Ovary (tissue), 9 donors: ENCODE measurements around the gene SUMF1. TPM values are rescaled to one million over a fixed set of nuclear protein-coding genes. Genes with fewer than 3 reads are reported as not detected.

Experiments
- DNase-seq, 5 donors: peaks; one replicate each; pipeline ENCODE4 v3.0.0-alpha.2; 2019 to 2020
- H3K27ac ChIP-seq, 2 donors: fragments of 200-600 bp; one replicate each; pipeline versions ENCODE4 v1.5.1 to v1.8.0; 2019 to 2022
- H3K27me3 ChIP-seq: fragments of 200-600 bp; one replicate; pipeline ENCODE4 v1.8.0; 2022
- H3K36me3 ChIP-seq: fragments of 200-600 bp; sonication (generic); one replicate; pipeline ENCODE4 v1.5.1; 2019
- H3K4me1 ChIP-seq: one replicate; pipeline ENCODE4 v1.8.1; 2013; ENCODE audit warnings: mild to moderate bottlenecking, moderate library complexity; ENCODE audit not compliant: insufficient read depth
- H3K4me3 ChIP-seq: fragments of 200-600 bp; sonication (generic); one replicate; pipeline ENCODE4 v1.5.1; 2017
- H3K9me3 ChIP-seq, 2 donors: fragments of 200-600 bp in 1 of 2; sonication (generic) in 1 of 2; one replicate each; pipeline versions ENCODE4 v1.5.1 to v1.8.1; 2013 to 2019; ENCODE audit warnings: mild to moderate bottlenecking in 1 of 2, moderate library complexity in 1 of 2
- EP300 ChIP-seq: sonication (generic); formaldehyde crosslinking; IDR thresholded peaks from one replicate; pipeline ENCODE4 v1.6.1; 2017; ENCODE audit warnings: antibody characterized with exemption
- POLR2A ChIP-seq: fragments of 450-650 bp; IDR thresholded peaks from one replicate; pipeline ENCODE4 v1.6.1; 2017; ENCODE audit warnings: antibody characterized with exemption, mild to moderate bottlenecking, moderate library complexity
- WGBS, 3 donors: extraction: QIAGEN DNeasy Blood & Tissue Kit in 1 of 3; methylation state at CpG; one replicate each; pipeline versions ENCODE4 v1.1.5 to v1.1.7; 2013 to 2017; 5-methylcytosine and 5-hydroxymethylcytosine counted together
- intact Hi-C, 4 donors: fragments of 100-400 bp; cut with DNase I; formaldehyde crosslinking; loops; one replicate each; pipeline versions ENCODE4 v1.11.0 to v1.15.1; 2022 to 2023
- polyA plus RNA-seq, 2 donors: library from polyadenylated mRNA; stranded (reverse); fragments of 200-250 nt in 1 of 2; fragments of 350-450 nt in 1 of 2; fragmentation: Illumina TruSeq in 1 of 2; extraction: RNeasy Lipid Tissue Mini Kit (QIAGEN cat#74804) in 1 of 2; gene quantifications; one replicate each; pipeline ENCODE4 v1.2.3, GENCODE V29; 2013 to 2014
- total RNA-seq, 7 donors: library from RNA; depleted of rRNA in 2 of 7; stranded (reverse); fragments of >200 nt in 2 of 7; fragmentation: NEBNext Ultra II Directional in 3 of 7; extraction: Animal tissue kit (Norgen Biotek cat#: 25700) in 3 of 7; gene quantifications; one replicate each; pipeline versions ENCODE4 v1.1.0 to v1.2.4, GENCODE V29; 2016 to 2023
- TF ChIP-seq, protein P1 (sequence below), 3 donors: fragments of 450-650 bp in 2 of 3; fragments of 200-600 bp in 1 of 3; IDR thresholded peaks; one replicate each; pipeline versions ENCODE4 v1.5.1 to v1.8.0; 2016 to 2022; ENCODE audit warnings: antibody characterized with exemption in 3 of 3, mild to moderate bottlenecking in 1 of 3
- donor health status: DM: no; HTN: no; CAD: no; lungs with moderate emphysema.
- donor health status: DM: no; HTN: no; CAD: no.
- donor health status: Bipolar disorder and iron deficiency.
- donor health status: DM: yes; HTN: yes; CAD: no.
- donor health status: DM: no; HTN: no; CAD: no.
- donor health status: DM: yes; HTN: yes; CAD: no.

Gene SUMF1
- total and polyA plus RNA-seq, 9 donors: 17.6 to 57.2 (median 24.7) TPM

DNA sequence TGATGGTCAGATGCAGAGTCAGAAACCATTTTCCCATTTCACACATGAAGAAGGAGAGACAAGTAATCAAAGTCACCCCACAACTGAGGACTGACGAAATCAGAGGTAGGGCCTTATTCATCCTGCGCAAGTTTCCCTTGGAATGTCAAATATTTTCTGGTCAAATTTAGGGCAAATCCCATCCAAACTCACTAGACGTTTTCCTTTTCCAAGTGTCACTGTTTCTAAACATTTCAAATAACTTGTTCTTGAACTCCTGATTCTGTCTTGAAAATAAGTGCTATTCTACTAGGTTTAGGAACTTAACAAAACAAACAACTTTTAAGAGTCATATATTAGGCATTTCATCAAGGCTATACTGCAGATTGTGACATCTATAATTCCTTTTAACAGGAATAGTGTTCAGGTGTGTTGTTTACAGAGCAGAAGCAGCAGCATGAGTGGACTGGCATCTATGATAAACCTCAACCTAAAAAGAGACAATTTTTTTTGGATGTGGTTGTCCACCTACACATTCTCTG lies 40.7 kb downstream of the SUMF1 start:
- intact Hi-C loops: no loop called here
- H3K9me3 ChIP-seq: peaks cover 0 to 1% of the 10 kb centered on the region in 2 donors
- DNase-seq: no peak
- WGBS, 3 donors: 49 to 65% (median 64%) methylated on average over 3 of the region's 3 CpGs
- H3K4me1 ChIP-seq: peaks cover 2% of the 10 kb centered on the region
- TF ChIP-seq, protein P1, sequence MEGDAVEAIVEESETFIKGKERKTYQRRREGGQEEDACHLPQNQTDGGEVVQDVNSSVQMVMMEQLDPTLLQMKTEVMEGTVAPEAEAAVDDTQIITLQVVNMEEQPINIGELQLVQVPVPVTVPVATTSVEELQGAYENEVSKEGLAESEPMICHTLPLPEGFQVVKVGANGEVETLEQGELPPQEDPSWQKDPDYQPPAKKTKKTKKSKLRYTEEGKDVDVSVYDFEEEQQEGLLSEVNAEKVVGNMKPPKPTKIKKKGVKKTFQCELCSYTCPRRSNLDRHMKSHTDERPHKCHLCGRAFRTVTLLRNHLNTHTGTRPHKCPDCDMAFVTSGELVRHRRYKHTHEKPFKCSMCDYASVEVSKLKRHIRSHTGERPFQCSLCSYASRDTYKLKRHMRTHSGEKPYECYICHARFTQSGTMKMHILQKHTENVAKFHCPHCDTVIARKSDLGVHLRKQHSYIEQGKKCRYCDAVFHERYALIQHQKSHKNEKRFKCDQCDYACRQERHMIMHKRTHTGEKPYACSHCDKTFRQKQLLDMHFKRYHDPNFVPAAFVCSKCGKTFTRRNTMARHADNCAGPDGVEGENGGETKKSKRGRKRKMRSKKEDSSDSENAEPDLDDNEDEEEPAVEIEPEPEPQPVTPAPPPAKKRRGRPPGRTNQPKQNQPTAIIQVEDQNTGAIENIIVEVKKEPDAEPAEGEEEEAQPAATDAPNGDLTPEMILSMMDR (IDR thresholded peaks at IDR 0.05): no peak
- TF ChIP-seq POLR2A (no peak), EP300 (no peak)
- no peaks in the 10 kb centered on the region for H3K27me3 ChIP-seq
- no peak overlapping the region for H3K4me3 ChIP-seq
- H3K36me3 ChIP-seq: no peaks in the 10 kb centered on the region
- H3K27ac ChIP-seq: no peak overlapping the region

- TF ChIP-seq, protein P1 (IDR thresholded peaks at IDR 0.05): no peak
- TF ChIP-seq POLR2A: no peak
- TF ChIP-seq EP300: no peak
- H3K9me3 ChIP-seq: no peaks in the 10 kb centered on the region
- intact Hi-C loops: no loop called here
- no peaks in the 10 kb centered on the region for H3K27me3 ChIP-seq
- DNase-seq: no peak
- H3K36me3 ChIP-seq: no peaks in the 10 kb centered on the region
- no peak overlapping the region for H3K4me3 ChIP-seq
- 70 to 89% (median 77%) methylated on average over 4 of the region's 4 CpGs for WGBS, 3 donors
- peaks cover 2% of the 10 kb centered on the region for H3K4me1 ChIP-seq
- H3K27ac ChIP-seq: no peak overlapping the region
Observed at GRCh38 chr3:4425707-4426106, 41.4 kb downstream of the SUMF1 start.

- TF ChIP-seq, protein P1 (IDR thresholded peaks at IDR 0.05): no peak
- TF ChIP-seq POLR2A: no peak
- TF ChIP-seq EP300: no peak
- no peak overlapping the region for H3K27ac ChIP-seq
- intact Hi-C loops: no loop called here
Observed at GRCh38 chr3:4425055-4425454, 42.0 kb downstream of the SUMF1 start.

GRCh38 chr3:4421121-4421520 lies 45.9 kb downstream of the SUMF1 start:
- intact Hi-C loops: no loop called here
- Histone ChIP-seq H3K27me3 (no peaks in the 10 kb centered on the region), H3K4me3 (no peak overlapping the region), H3K9me3 (no peaks in the 10 kb centered on the region), H3K4me1 (no peaks in the 10 kb centered on the region), H3K27ac (no peak overlapping the region), H3K36me3 (no peaks in the 10 kb centered on the region)
- 89 to 93% (median 92%) methylated on average over 2 of the region's 2 CpGs for WGBS, 3 donors
- no peak for DNase-seq
- TF ChIP-seq, protein P1 (IDR thresholded peaks at IDR 0.05): no peak
- TF ChIP-seq POLR2A: no peak
- TF ChIP-seq EP300: no peak

More at GRCh38 chr3:4425055-4425454, 42.0 kb downstream of the SUMF1 start:
- H3K4me3 ChIP-seq: no peak overlapping the region
- H3K9me3 ChIP-seq: no peaks in the 10 kb centered on the region
- H3K27me3 ChIP-seq: no peaks in the 10 kb centered on the region
- H3K36me3 ChIP-seq: no peaks in the 10 kb centered on the region
- H3K4me1 ChIP-seq: peaks cover 2% of the 10 kb centered on the region
- DNase-seq: no peak
